Measurements from ENCODE around the gene NPTXR. TPM values are rescaled to one million over a fixed set of nuclear protein-coding genes. Genes with fewer than 3 reads are reported as not detected.

Gene NPTXR
- total and polyA plus RNA-seq, 10 of the 15 experiments (the other 5 are each of a cell fraction or from before 2014, with no cell fraction given), result 0.02 to 0.38 (median 0.07) TPM; not detected in 2

GRCh38 chr22:38799265-38800002 is 44.4 kb downstream of the NPTXR start:
- intact Hi-C loops (cut with micrococcal nuclease; ENCODE audit: unreplicated experiment) (no loop called here), in situ Hi-C loops (cut with MboI) (no loop called here)
- ChIA-PET POLR2A (no interaction called here), CTCF (interaction anchor here (0.6 kb wide), 1 partner anchor 30 kb away, joined by 3 read pairs; no protein-coding TSS in a partner anchor), SMC1A (ENCODE audit: uncharacterized antibody, unreplicated experiment) (no interaction called here), RAD21 (ENCODE audit: unreplicated experiment) (no interaction called here)
- no peak overlapping the region for H3K27ac ChIP-seq (ENCODE audit: control insufficient read depth, insufficient read depth)
- WGBS (ENCODE audit: insufficient coverage, insufficient replicate concordance, low lambda C conversion rate, missing lambda C conversion rate), result 20% methylated on average over 6 of the region's 6 CpGs
- no peak overlapping the region for H2AFZ ChIP-seq (ENCODE audit: control insufficient read depth, low read depth, low read length)
- no peaks in the 10 kb centered on the region for H3K4me1 ChIP-seq (ENCODE audit: control insufficient read depth, insufficient read depth, low read length)
- no peak overlapping the region for H3K4me2 ChIP-seq (ENCODE audit: control insufficient read depth, insufficient read depth)
- no TSS peak for BruUV-seq (replicated peaks)
- H3K79me2 ChIP-seq (ENCODE audit: control insufficient read depth, insufficient read depth, low read length), result no peaks in the 10 kb centered on the region
- ATAC-seq, result no peak
- peaks cover 0 to 2% of the 10 kb centered on the region in 2 experiments; a peak in 1 of 4 replicates for H3K27me3 ChIP-seq (replicated peaks in 1 of 2; ENCODE audit: control insufficient read depth in 2 of 2, insufficient read depth in 2 of 2, low read length in 1 of 2)
- no peak overlapping the region for H3K4me3 ChIP-seq
- no peak for DNase-seq (ENCODE audit: low read depth, low spot score)
- no peak for TF ChIP-seq IKZF2 (IDR thresholded peaks at IDR 0.05)
- TF ChIP-seq SP1 (IDR thresholded peaks at IDR 0.05; ENCODE audit: low read depth, low read length), result no peak
- TF ChIP-seq RAD21 (IDR thresholded peaks at IDR 0.05; ENCODE audit: insufficient read depth, low read depth, low read length), result no peak
- no peak for TF ChIP-seq SMC3 (IDR thresholded peaks at IDR 0.05; ENCODE audit: borderline replicate concordance, low read length)
- TF ChIP-seq CHD1 (IDR thresholded peaks at IDR 0.05; ENCODE audit: low read depth, low read length), result no peak
- no peak for TF ChIP-seq E2F8 (IDR thresholded peaks at IDR 0.05; ENCODE audit: low read depth, partially characterized antibody)
- TF ChIP-seq FOXM1 (IDR thresholded peaks at IDR 0.05; ENCODE audit: low read depth, low read length), result no peak
- TF ChIP-seq SRF (IDR thresholded peaks at IDR 0.05; ENCODE audit: low read depth in 2 of 2, low read length in 2 of 2), result 0 out of 4 replicates have a peak, but pooled peaks of 1 of the 2 experiments have one; percentile 23
- peak; percentile 77 for TF ChIP-seq NFYB (IDR thresholded peaks at IDR 0.05; ENCODE audit: insufficient read depth, low read depth, low read length)
- no peak for TF ChIP-seq ZNF24 (IDR thresholded peaks at IDR 0.05)
- no peak for TF ChIP-seq CUX1 (IDR thresholded peaks at IDR 0.05; ENCODE audit: insufficient replicate concordance, low read depth, low read length)
- no peak overlapping the region for H3K9ac ChIP-seq (ENCODE audit: control insufficient read depth, insufficient read depth, low read length)
- no peaks in the 10 kb centered on the region for H3K36me3 ChIP-seq (ENCODE audit: control insufficient read depth in 2 of 2, insufficient read depth in 2 of 2, low read length in 1 of 2)
- FAIRE-seq, result no peak
- H3K9me3 ChIP-seq (replicated peaks; ENCODE audit: control insufficient read depth, insufficient read depth, low read length), result no peaks in the 10 kb centered on the region; the same call in 2 of the 3 replicates
- H4K20me1 ChIP-seq (ENCODE audit: control insufficient read depth, insufficient read depth), result no peaks in the 10 kb centered on the region

Measured in GM12878 (cell line).